AG10803 (cell line): ENCODE measurements around the gene GJD2.

Experiments used
- DNase-seq: peaks from one replicate; pipeline ENCODE4 v3.0.0; 2010; ENCODE audit warnings: low read depth
- H3K4me3 ChIP-seq: 2 replicates; pipeline ENCODE4 v1.5.1; 2011; ENCODE audit warnings: mild to moderate bottlenecking, low read length, control low read depth
- TF ChIP-seq, protein P1 (sequence below): conservative IDR thresholded peaks from 2 replicates; pipeline ENCODE4 v1.5.1; 2011; ENCODE audit warnings: mild to moderate bottlenecking, low read length, control low read depth, inconsistent platforms

Gene GJD2

DNA sequence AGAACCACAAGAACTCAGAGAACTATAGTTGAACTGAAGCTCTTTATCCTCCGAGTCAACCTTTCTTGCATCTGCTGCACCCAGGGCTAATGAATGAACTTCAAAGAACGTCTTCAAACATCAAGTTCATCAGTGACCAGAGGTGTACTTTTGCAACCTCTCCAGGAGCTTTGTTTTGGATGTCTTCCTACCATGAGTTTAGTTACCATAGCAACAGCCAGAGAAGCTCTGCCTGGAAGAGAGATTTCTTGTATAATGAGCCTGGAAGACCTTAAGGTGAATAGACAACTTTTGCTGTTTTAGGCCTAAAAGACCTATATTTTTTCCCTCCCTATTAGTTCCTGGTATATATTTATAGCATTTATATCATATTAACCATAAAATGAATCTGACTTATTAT lies 31.4 kb upstream of the GJD2 start:
- no peak for DNase-seq
- no peak overlapping the region for H3K4me3 ChIP-seq
- TF ChIP-seq, protein P1, sequence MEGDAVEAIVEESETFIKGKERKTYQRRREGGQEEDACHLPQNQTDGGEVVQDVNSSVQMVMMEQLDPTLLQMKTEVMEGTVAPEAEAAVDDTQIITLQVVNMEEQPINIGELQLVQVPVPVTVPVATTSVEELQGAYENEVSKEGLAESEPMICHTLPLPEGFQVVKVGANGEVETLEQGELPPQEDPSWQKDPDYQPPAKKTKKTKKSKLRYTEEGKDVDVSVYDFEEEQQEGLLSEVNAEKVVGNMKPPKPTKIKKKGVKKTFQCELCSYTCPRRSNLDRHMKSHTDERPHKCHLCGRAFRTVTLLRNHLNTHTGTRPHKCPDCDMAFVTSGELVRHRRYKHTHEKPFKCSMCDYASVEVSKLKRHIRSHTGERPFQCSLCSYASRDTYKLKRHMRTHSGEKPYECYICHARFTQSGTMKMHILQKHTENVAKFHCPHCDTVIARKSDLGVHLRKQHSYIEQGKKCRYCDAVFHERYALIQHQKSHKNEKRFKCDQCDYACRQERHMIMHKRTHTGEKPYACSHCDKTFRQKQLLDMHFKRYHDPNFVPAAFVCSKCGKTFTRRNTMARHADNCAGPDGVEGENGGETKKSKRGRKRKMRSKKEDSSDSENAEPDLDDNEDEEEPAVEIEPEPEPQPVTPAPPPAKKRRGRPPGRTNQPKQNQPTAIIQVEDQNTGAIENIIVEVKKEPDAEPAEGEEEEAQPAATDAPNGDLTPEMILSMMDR: no peak

DNA sequence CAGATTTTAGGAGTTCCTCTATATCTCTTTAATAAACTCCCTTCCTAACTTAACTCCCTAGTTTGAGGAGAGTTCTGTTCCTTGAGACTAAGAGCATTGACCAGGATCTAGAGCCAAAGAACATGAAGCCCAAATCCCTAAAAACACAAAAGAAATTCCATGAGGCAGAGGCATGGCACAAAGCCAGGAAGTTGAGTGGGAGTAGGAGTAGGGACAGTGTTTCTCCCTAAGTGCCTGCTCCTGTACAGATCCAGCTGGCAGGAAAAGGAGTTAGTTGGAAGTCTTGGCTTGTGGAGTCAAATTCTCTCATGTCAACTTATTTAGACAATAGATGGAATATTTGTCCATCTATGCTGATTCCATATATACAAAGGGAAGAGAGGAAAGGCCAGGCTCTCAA lies 29.2 kb upstream of the GJD2 start:
- TF ChIP-seq, protein P1: no peak
- DNase-seq: no peak
- no peak overlapping the region for H3K4me3 ChIP-seq

DNA sequence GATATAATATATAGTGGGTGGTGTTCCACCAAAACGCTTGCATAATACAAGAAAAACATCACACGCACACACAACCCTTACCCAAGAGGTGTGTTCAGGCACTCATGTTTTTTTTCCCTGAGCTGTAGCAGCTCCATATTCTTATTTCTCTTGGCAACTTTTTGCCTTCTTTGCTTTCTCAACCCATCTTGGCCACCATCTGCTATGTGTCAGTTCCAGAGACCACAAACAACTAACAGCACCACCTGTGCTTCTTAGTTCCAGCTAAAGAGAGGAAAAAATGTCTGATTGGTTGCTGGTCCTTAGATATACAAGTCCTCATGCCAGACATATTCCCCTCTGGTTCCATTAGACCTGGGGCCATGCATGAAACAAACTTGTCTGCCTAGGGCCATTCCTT lies 28.6 kb upstream of the GJD2 start:
- DNase-seq: no peak
- TF ChIP-seq, protein P1: no peak
- H3K4me3 ChIP-seq: no peak overlapping the region

DNA sequence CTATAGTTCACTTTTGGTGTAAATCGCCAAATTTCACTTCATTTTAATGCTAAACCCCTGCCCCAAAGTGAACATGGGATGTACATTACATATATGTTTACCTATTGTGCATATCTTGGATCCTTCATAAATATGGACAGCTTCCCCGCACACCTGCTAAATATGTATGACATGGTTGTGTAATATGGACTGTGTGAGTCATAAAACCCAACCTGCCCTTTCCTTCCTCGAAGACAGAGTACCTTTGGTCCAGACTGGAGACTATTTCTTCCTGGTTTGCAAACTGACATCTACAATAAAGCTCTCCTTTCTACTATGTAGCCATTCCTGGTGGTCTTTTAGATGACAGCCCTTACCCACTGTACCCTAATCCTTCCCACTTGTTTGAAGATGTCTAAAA lies 28.1 kb upstream of the GJD2 start:
- TF ChIP-seq, protein P1: no peak
- no peak for DNase-seq
- no peak overlapping the region for H3K4me3 ChIP-seq

DNA sequence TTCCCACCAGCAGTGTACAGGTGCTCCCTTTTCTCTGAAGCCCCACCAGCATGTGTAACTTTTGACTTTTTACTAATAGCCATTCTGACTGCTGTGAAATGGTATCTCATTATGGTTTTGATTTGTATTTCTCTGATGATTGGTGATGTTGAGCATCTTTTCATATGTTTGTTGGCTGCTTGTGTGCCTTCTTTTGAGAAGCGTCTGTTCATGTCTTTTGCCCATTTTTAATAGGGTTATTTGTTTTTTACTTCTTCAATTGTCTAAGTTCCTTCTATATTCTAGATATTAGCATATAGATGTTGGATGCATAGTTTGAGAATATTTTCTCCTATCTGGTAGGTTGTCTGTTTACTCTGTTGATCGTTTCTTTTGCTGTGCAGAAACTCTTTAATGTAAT lies 25.9 kb upstream of the GJD2 start:
- DNase-seq: no peak
- TF ChIP-seq, protein P1: no peak

DNA sequence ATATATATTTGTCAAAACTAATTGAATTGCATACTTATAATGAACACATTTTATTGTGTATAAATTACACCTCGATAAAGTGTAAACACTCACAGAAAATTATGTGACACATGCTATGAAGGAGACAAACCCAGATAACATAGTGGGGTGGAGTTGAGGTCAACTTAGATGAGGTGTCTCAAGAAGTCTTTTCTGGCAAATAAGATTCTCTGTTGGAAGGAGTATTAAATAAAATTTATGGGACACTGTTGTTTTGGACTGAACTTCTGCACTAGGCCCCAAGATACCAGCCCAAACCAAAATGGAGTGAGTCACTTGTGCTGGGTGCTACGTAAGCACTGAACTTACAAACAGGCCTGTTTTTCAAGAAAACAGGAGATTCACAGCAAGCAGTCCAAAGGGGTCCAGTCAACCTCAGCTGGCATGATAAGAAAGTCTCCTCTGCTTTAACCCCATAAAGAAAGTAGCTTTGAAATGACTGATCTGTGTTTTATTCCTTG lies 21.9 kb upstream of the GJD2 start:
- TF ChIP-seq, protein P1: no peak
- DNase-seq: peak; percentile 11
- no peak overlapping the region for H3K4me3 ChIP-seq

More for the DNA sequence above, 25.9 kb upstream of the GJD2 start:
- H3K4me3 ChIP-seq: no peak overlapping the region

DNA sequence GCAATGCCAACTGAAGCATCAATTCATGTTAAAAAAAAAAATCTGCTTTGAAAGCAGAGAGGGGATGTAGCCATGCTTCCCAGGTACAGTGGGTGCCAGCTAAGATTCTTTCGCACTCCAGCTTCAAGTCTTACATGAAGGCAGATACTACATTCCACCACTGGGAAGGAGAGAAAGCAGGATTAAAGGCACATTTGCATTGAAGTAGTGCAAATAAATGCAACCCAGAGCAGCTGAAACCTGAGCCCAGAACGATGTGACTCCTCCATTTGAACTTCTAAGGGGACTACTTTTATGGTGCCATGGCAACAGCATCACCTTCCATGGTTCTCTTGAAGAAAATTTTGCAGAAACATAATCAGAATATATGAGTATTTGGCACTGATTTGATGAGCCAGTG lies 19.1 kb upstream of the GJD2 start:
- H3K4me3 ChIP-seq: no peak overlapping the region
- TF ChIP-seq, protein P1: no peak
- no peak for DNase-seq
